Stimulated activated CD4-positive, alpha-beta T cell treated with anti-CD3 and anti-CD28 coated beads, TNF-alpha, amount 100 ng/mL, for 48 hours (primary cell): ENCODE results near the gene DUSP1.

Source experiments
- DNase-seq, 3 donors: peaks; one replicate each; pipeline ENCODE4 v3.0.0-alpha.2; 2020; ENCODE audit warnings: low read depth in 3 of 3

Gene DUSP1

GRCh38 chr5:172762214-172763119, 8.5 kb downstream of the DUSP1 start:
- DNase-seq: no peak

GRCh38 chr5:172760959-172761358, 10.0 kb downstream of the DUSP1 start:
- no peak for DNase-seq

- DNase-seq: no peak
Observed at GRCh38 chr5:172760136-172760535, 10.9 kb downstream of the DUSP1 start.

- DNase-seq: no peak
Observed at GRCh38 chr5:172758834-172759149, 12.2 kb downstream of the DUSP1 start.

GRCh38 chr5:172758077-172758833, 12.7 kb downstream of the DUSP1 start:
- no peak for DNase-seq

GRCh38 chr5:172757394-172758010, 13.5 kb downstream of the DUSP1 start:
- no peak for DNase-seq

- no peak for DNase-seq
Observed at GRCh38 chr5:172756764-172757393, 14.1 kb downstream of the DUSP1 start.

- DNase-seq: no peak
Observed at GRCh38 chr5:172754596-172755356, 16.2 kb downstream of the DUSP1 start.

GRCh38 chr5:172753101-172753500, 17.9 kb downstream of the DUSP1 start:
- no peak for DNase-seq

GRCh38 chr5:172751761-172752510, 19.1 kb downstream of the DUSP1 start:
- DNase-seq: no peak

- no peak for DNase-seq
Observed at GRCh38 chr5:172749881-172750633, 20.9 kb downstream of the DUSP1 start.

- DNase-seq: no peak
Observed at GRCh38 chr5:172749076-172749475, 21.9 kb downstream of the DUSP1 start.

GRCh38 chr5:172748341-172748843, 22.6 kb downstream of the DUSP1 start:
- DNase-seq: no peak

GRCh38 chr5:172747471-172747870, 23.5 kb downstream of the DUSP1 start:
- DNase-seq: no peak

GRCh38 chr5:172746725-172747124, 24.3 kb downstream of the DUSP1 start:
- DNase-seq: no peak

- DNase-seq: no peak
Observed at GRCh38 chr5:172745838-172746237, 25.2 kb downstream of the DUSP1 start.

- no peak for DNase-seq
Observed at GRCh38 chr5:172745406-172745805, 25.6 kb downstream of the DUSP1 start.

- DNase-seq: no peak
Observed at GRCh38 chr5:172744123-172745104, 26.6 kb downstream of the DUSP1 start.
